ENCODE measurements around the gene PPIP5K1.

PPIP5K1 gene

DNA sequence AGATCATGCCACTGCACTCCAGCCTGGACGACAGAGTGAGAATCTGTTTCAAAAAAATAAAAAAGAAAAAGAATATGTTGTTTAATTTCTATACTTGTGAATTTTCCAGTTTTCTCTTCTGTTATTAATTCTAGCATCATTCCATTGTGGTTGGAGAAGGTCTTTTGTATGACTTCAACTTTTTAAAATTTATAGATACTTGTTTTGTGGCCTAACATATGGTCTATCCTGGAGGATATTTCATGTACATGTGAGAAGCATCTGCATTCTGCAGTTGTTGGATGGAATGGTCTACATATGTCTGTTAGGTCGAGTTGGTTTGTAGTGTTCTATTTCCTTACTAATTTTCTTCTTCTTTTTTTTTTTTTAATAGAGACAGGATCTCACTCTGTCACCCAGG lies 37.0 kb downstream of the PPIP5K1 start:
- TF ChIP-seq POLR2AphosphoS5 (IDR thresholded peaks at IDR 0.05; ENCODE audit: low read depth, low read length) (no peak), FOXP2 (optimal IDR thresholded peaks at IDR 0.05; ENCODE audit: borderline replicate concordance, extremely low read depth, extremely low read length, insufficient read depth) (no peak), SIN3A (IDR thresholded peaks at IDR 0.05; ENCODE audit: borderline replicate concordance, insufficient read depth, low read length) (no peak), TAF1 (IDR thresholded peaks at IDR 0.05; ENCODE audit: borderline replicate concordance, insufficient read depth, low read length) (no peak)
- TF ChIP-seq, protein P1, sequence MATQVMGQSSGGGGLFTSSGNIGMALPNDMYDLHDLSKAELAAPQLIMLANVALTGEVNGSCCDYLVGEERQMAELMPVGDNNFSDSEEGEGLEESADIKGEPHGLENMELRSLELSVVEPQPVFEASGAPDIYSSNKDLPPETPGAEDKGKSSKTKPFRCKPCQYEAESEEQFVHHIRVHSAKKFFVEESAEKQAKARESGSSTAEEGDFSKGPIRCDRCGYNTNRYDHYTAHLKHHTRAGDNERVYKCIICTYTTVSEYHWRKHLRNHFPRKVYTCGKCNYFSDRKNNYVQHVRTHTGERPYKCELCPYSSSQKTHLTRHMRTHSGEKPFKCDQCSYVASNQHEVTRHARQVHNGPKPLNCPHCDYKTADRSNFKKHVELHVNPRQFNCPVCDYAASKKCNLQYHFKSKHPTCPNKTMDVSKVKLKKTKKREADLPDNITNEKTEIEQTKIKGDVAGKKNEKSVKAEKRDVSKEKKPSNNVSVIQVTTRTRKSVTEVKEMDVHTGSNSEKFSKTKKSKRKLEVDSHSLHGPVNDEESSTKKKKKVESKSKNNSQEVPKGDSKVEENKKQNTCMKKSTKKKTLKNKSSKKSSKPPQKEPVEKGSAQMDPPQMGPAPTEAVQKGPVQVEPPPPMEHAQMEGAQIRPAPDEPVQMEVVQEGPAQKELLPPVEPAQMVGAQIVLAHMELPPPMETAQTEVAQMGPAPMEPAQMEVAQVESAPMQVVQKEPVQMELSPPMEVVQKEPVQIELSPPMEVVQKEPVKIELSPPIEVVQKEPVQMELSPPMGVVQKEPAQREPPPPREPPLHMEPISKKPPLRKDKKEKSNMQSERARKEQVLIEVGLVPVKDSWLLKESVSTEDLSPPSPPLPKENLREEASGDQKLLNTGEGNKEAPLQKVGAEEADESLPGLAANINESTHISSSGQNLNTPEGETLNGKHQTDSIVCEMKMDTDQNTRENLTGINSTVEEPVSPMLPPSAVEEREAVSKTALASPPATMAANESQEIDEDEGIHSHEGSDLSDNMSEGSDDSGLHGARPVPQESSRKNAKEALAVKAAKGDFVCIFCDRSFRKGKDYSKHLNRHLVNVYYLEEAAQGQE (IDR thresholded peaks at IDR 0.05; ENCODE audit: insufficient read depth in 1 of 2, low read depth in 2 of 2, low read length in 2 of 2) = no peak

DNA sequence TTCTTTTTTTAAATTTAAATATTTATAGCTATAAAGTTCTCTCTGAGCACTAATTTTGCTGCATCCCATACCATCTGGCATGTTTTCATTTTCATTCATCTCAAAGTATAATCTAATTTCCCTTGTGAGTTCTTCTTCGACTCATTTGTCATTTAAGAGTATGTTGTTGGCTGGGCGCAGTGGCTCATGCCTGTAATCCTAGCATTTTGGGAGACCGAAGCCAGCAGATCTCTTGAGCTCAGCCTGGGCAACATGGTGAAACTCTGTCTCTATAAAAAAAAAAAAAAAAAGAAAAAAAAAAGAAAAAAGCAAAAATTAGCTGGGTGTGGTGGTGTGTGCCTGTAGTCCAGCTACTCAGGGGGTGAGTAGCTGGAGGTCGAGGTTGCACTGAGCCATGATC lies 37.8 kb downstream of the PPIP5K1 start:
- no peak for TF ChIP-seq TAF1 (IDR thresholded peaks at IDR 0.05; ENCODE audit: borderline replicate concordance, insufficient read depth, low read length)
- TF ChIP-seq, protein P1 (IDR thresholded peaks at IDR 0.05; ENCODE audit: insufficient read depth in 1 of 2, low read depth in 2 of 2, low read length in 2 of 2) = no peak
- TF ChIP-seq POLR2AphosphoS5 (IDR thresholded peaks at IDR 0.05; ENCODE audit: low read depth, low read length) = no peak
- TF ChIP-seq FOXP2 (optimal IDR thresholded peaks at IDR 0.05; ENCODE audit: borderline replicate concordance, extremely low read depth, extremely low read length, insufficient read depth) = no peak
- no peak for TF ChIP-seq SIN3A (IDR thresholded peaks at IDR 0.05; ENCODE audit: borderline replicate concordance, insufficient read depth, low read length)

DNA sequence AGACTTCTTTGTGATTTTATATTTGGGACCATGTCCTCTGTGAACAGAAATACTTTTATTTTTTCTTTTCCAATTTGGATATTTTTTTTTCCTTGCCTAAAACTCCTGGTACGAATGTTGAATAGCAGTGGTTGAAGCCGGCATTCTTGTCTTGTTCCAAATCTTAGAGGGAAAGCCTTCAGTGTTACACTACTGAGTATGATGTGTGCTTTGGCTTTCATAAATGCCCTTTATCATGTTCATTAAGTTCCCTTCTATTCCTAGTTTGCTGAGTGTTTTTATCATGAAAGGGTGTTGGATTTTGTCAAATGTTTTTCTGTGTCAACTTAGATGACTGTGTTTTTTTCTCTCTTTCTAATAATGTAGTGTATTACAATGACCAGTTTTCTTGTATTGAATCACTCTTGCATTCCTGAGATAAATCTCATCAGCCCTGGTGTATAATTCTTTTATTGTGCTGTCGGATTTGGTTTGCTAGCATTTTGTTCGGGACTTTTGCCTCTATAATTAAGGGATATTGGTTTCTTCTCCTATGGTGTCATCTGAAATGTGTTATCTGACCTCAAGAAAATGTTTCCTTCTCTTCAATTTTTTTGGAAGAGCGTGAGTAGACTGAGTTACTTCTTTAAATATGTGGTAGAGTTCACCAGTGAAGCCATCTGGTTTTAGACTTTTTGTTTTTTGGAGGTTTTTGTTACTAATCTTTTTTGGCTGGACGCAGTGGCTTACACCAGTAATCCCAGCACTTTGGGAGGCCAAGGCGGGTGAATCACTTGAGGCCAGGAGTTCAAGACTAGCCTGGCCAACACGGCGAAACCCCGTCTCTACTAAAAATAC lies 39.3 kb downstream of the PPIP5K1 start:
- no peak for TF ChIP-seq FOXP2 (optimal IDR thresholded peaks at IDR 0.05; ENCODE audit: borderline replicate concordance, extremely low read depth, extremely low read length, insufficient read depth)
- TF ChIP-seq POLR2AphosphoS5 (IDR thresholded peaks at IDR 0.05; ENCODE audit: low read depth, low read length) = no peak
- no peak for TF ChIP-seq SIN3A (IDR thresholded peaks at IDR 0.05; ENCODE audit: borderline replicate concordance, insufficient read depth, low read length)
- TF ChIP-seq, protein P1 (IDR thresholded peaks at IDR 0.05; ENCODE audit: insufficient read depth in 1 of 2, low read depth in 2 of 2, low read length in 2 of 2) = no peak
- no peak for TF ChIP-seq TAF1 (IDR thresholded peaks at IDR 0.05; ENCODE audit: borderline replicate concordance, insufficient read depth, low read length)

DNA sequence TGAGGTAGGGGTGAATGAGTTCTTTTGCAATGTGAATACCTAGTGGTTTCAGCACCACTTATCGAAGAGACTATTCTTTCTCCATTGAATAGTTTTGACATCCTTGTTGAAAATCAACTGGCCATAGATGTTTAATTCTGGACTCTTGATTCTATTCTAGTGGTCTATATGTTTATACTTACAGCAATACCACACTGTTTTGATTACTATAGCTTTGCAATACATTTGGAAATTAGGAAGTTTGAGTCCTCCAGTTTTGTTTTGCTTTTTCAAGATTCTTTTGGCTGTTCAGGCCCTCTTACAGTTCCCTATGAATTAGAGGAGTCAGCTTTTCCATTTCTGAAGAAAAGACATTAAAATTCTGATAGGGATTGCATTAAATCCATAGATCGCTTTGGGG lies 42.5 kb downstream of the PPIP5K1 start:
- TF ChIP-seq FOXP2 (optimal IDR thresholded peaks at IDR 0.05; ENCODE audit: borderline replicate concordance, extremely low read depth, extremely low read length, insufficient read depth) (no peak), POLR2AphosphoS5 (IDR thresholded peaks at IDR 0.05; ENCODE audit: low read depth, low read length) (no peak), SIN3A (IDR thresholded peaks at IDR 0.05; ENCODE audit: borderline replicate concordance, insufficient read depth, low read length) (no peak), TAF1 (IDR thresholded peaks at IDR 0.05; ENCODE audit: borderline replicate concordance, insufficient read depth, low read length) (no peak)
- TF ChIP-seq, protein P1 (IDR thresholded peaks at IDR 0.05; ENCODE audit: insufficient read depth in 1 of 2, low read depth in 2 of 2, low read length in 2 of 2) = no peak

Measured in PFSK-1 (cell line).